ENCODE measurements around the gene HSD17B1. TPM values are rescaled to one million over a fixed set of nuclear protein-coding genes. Genes with fewer than 3 reads are reported as not detected.

The HSD17B1 gene
- total and polyA plus RNA-seq, 2 donors (not counting 3 experiments of a cell fraction or from before 2014, with no cell fraction given): 0.22 to 1.0 TPM

- Histone ChIP-seq H3K79me2 (ENCODE audit: control insufficient read depth, insufficient read depth, low read length) (peaks cover 17% of the 10 kb centered on the region), H3K27ac (ENCODE audit: insufficient read depth, low read depth, low read length) (peak overlapping the region; percentile 42), H3K9me3 (replicated peaks; ENCODE audit: control insufficient read depth, insufficient read depth, low read length) (no peaks in the 10 kb centered on the region), H4K20me1 (replicated peaks; ENCODE audit: control insufficient read depth, extremely low read depth, insufficient read depth, low read length) (no peaks in the 10 kb centered on the region), H3K36me3 (ENCODE audit: control insufficient read depth in 2 of 2, extremely low read depth in 1 of 2, insufficient read depth in 2 of 2, low read length in 2 of 2) (peaks cover 6 to 33% of the 10 kb centered on the region in 2 experiments), H3K9ac (replicated peaks; ENCODE audit: extremely low read depth, insufficient read depth, low read length) (peak overlapping the region; percentile 74), H3K9me1 (replicated peaks; ENCODE audit: control insufficient read depth, extremely low read depth, insufficient read depth, low read length) (no peaks in the 10 kb centered on the region), H3K27me3 (ENCODE audit: control insufficient read depth in 2 of 2, insufficient read depth in 2 of 2, low read length in 2 of 2) (no peaks in the 10 kb centered on the region), H2AFZ (ENCODE audit: low read depth, low read length) (no peak overlapping the region), H3K4me2 (ENCODE audit: insufficient read depth, low read length) (peak overlapping the region; percentile 82), H3K4me1 (ENCODE audit: control insufficient read depth, extremely low read depth, insufficient read depth, low read length) (peaks cover 18% of the 10 kb centered on the region), H3K4me3 (replicated peaks in 1 of 3; ENCODE audit: insufficient read depth in 1 of 3, low read depth in 1 of 3, low read length in 3 of 3) (peak overlapping the region; percentile 53 to 80 (median 76))
- intact Hi-C loops (cut with micrococcal nuclease): loop anchor here (1.0 to 5.0 kb wide), 4 partner anchors 101 to 359 kb away; partner anchors contain the start of gene BECN1
- ChIA-PET CTCF (interaction anchor here (0.6 to 7.0 kb wide), 63 partner anchors 9 to 420 kb away, joined by 3 to 235 read pairs (median 5); partner anchors contain the start of genes BECN1, CCR10, CNTD1 and CNTNAP1), POLR2A (interaction anchor here (1.3 kb wide), 1 partner anchor 99 kb away, joined by 4 read pairs; the partner anchor contains the start of gene PLEKHH3)
- dilution Hi-C loops (cut with MboI; ENCODE audit: extremely low pct_ligation_motif_present, low sequenced_read_pairs): no loop called here
- no TSS peak for BruUV-seq (replicated peaks)
- FAIRE-seq (no peak), DNase-seq (ENCODE audit: low read depth, low spot score) (peak; percentile 80)
- TF ChIP-seq POLR2A (IDR thresholded peaks at IDR 0.05; ENCODE audit: low read depth, low read length) (no peak), EZH2 (IDR thresholded peaks at IDR 0.05; ENCODE audit: borderline replicate concordance, low read depth, low read length, severe bottlenecking) (no peak), MAX (IDR thresholded peaks at IDR 0.05; ENCODE audit: insufficient read depth, insufficient read length) (no peak), FOS (IDR thresholded peaks at IDR 0.05; ENCODE audit: borderline replicate concordance, insufficient read depth, low read length) (no peak), JUN (IDR thresholded peaks at IDR 0.05; ENCODE audit: borderline replicate concordance, insufficient read depth, insufficient read length, low read depth) (no peak), MYC (IDR thresholded peaks at IDR 0.05; ENCODE audit: low read depth, low read length) (no peak), CTCF (IDR thresholded peaks at IDR 0.05; ENCODE audit: extremely low read depth in 1 of 2, insufficient read depth in 1 of 2, low read depth in 1 of 2, low read length in 2 of 2) (peak; percentile 66 to 79), POLR2AphosphoS5 (IDR thresholded peaks at IDR 0.05; ENCODE audit: insufficient read depth, low read depth, low read length) (no peak), GATA2 (IDR thresholded peaks at IDR 0.05; ENCODE audit: insufficient read depth, insufficient read length, low read depth, low read length) (no peak)
These were observed 25.7 kb downstream of the HSD17B1 start for GRCh38 chr17:42578282-42578869.
